ENCODE results near the gene CNOT11. TPM values are rescaled to one million over a fixed set of nuclear protein-coding genes. Genes with fewer than 3 reads are reported as not detected.
A peak's percentile ranks its signal among the peaks of the same experiment; 100 is the strongest.
"Not testable (repeated sequence)": the region's sequence is repeated elsewhere in the genome, so short reads cannot be mapped to it uniquely, and the experiment has no call there.

CNOT11 gene
- total RNA-seq, 1 donor from 2014 or later, result 29.3 TPM

DNA sequence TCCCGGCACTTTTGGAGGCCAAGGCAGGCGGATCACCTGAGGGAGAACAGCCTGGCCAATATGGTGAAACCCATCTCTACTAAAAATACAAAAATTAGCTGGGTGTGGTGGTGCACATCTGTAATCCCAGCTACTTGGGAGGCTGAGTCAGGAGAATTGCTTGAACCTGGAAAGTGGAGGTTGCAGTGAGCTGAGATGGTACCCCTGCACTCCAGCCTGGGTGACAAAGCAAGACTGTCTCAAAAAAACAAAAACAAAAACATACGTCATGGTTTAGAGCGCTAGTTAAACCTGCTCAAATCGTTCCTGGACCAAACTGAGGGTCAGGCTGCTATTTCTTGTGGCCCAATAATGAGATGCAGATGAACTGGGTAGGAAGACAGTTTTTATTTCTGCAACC, 7.2 kb upstream of the CNOT11 start:
- ATAC-seq; H3K9me3 ChIP-seq; intact Hi-C loops (cut with DNase I); H3K4me1 ChIP-seq; H3K4me3 ChIP-seq; H3K27me3 ChIP-seq (ENCODE audit: low read depth); DNase-seq; H3K36me3 ChIP-seq; H3K27ac ChIP-seq: not testable (repeated sequence)

DNA sequence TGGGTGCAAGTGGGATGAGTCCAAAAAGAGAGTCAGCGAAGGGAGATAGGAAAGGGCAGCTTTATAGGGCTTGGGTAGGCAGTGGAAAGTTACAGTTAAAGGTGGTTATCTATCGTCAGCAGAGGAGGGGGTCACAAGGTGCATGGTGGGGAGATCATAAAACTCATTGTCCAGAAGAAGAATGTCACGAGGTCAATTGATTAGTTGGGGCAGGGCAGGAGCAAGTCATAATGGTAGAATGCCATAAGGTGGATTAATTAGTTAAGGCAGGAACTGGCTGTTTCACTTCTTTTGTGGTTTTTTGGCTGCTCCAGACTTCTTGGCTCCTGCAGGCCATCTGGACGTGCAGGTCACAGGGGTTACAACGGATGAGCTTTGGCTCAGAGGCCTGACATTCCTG, 3.9 kb upstream of the CNOT11 start:
- ATAC-seq; H3K4me3 ChIP-seq; intact Hi-C loops (cut with DNase I); DNase-seq; H3K9me3 ChIP-seq; H3K27me3 ChIP-seq (ENCODE audit: low read depth); H3K36me3 ChIP-seq; H3K27ac ChIP-seq: not testable (repeated sequence)
- peaks cover 15% of the 10 kb centered on the region for H3K4me1 ChIP-seq

DNA sequence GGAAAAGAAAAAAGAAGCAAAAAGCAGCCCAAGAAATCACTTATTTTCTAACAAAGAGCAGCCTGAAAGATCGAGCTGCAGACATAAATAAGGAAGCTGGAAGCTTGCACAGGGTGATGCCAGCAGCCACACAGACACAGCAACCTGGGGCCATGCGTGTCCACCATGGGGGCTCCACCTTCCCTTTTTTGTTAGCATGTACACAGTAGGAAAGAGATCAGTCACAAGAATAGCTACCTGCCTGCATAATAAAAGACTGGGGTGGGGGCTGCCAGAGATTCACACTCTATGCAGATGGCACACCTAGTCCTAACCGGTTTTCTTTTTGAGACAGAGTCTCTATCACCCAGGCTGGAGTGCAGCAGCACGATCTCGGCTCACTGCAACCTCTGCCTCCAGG, 2.9 kb upstream of the CNOT11 start:
- Histone ChIP-seq H3K36me3 (no peaks in the 10 kb centered on the region), H3K27me3 (ENCODE audit: low read depth) (no peaks in the 10 kb centered on the region), H3K4me3 (no peak overlapping the region), H3K4me1 (peaks cover 25% of the 10 kb centered on the region), H3K27ac (no peak overlapping the region), H3K9me3 (no peaks in the 10 kb centered on the region)
- ATAC-seq, result no peak
- DNase-seq, result no peak
- TF ChIP-seq, protein P1, sequence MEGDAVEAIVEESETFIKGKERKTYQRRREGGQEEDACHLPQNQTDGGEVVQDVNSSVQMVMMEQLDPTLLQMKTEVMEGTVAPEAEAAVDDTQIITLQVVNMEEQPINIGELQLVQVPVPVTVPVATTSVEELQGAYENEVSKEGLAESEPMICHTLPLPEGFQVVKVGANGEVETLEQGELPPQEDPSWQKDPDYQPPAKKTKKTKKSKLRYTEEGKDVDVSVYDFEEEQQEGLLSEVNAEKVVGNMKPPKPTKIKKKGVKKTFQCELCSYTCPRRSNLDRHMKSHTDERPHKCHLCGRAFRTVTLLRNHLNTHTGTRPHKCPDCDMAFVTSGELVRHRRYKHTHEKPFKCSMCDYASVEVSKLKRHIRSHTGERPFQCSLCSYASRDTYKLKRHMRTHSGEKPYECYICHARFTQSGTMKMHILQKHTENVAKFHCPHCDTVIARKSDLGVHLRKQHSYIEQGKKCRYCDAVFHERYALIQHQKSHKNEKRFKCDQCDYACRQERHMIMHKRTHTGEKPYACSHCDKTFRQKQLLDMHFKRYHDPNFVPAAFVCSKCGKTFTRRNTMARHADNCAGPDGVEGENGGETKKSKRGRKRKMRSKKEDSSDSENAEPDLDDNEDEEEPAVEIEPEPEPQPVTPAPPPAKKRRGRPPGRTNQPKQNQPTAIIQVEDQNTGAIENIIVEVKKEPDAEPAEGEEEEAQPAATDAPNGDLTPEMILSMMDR (IDR thresholded peaks at IDR 0.05), result no peak
- intact Hi-C loops (cut with DNase I), result no loop called here

DNA sequence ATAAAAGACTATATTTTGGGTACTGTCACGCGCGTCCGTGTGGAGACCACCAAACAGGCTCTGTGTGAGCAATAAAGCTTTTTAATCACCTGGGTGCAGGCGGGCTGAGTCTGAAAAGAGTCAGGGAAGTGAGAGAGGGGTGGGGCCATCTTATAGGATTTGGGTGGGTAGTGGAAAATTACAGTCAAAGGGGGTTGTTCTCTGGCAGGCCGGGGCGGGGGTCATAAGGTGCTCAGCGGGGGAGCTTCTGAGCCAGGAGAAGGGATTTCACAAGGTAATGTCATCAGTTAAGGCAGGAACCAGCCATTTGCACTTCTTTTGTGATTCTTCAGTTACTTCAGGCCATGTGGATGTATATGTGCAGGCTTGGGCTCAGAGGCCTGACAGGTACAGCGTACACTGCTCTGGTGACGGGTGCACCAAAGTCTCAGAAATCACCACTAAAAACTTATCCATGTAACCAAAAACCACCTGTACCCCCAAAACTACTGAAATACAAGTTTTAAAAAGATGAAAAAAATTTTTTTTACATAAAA, 1.4 kb upstream of the CNOT11 start:
- H3K36me3 ChIP-seq; intact Hi-C loops (cut with DNase I); ATAC-seq; H3K9me3 ChIP-seq; DNase-seq; H3K27me3 ChIP-seq (ENCODE audit: low read depth): not testable (repeated sequence)
- Histone ChIP-seq H3K27ac (peak overlapping the region; percentile 94), H3K4me3 (peak overlapping the region; percentile 87), H3K4me1 (peaks cover 40% of the 10 kb centered on the region)

DNA sequence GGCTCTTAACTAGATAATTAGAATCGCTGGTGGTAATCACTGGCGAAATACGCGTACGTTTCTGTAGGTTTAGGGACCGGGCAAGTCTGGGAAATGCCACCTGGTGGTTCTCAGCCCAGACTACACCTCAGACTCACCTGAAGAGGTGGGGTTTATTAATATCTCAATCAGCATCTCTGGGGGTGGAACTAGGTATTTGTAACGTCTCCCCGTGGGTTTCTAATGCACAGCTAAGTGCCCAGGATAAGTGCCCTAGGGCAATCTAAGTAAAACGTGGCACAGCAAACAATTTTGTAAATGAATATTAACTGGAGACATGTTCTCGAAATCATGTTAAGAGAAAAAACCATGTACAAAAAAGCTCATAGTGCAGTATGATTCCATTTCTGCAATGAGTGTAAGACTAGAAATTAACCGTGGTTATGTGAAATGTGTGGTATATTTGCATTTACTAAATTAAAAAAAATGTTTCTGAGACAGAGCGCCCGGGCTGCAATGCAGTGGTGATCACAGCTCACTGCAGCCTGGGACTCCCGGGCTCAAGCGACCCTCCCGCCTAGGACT, 760 bp upstream of the CNOT11 start:
- TF ChIP-seq, protein P1 (IDR thresholded peaks at IDR 0.05), result peak; percentile 42
- H3K4me3 ChIP-seq, result peak overlapping the region; percentile 87
- ATAC-seq, result peak; percentile 60 to 79
- no peaks in the 10 kb centered on the region for H3K36me3 ChIP-seq
- no peak for DNase-seq
- H3K27ac ChIP-seq, result peak overlapping the region; percentile 94
- H3K27me3 ChIP-seq (ENCODE audit: low read depth), result no peaks in the 10 kb centered on the region
- H3K4me1 ChIP-seq, result peaks cover 46% of the 10 kb centered on the region
- intact Hi-C loops (cut with DNase I), result no loop called here
- no peaks in the 10 kb centered on the region for H3K9me3 ChIP-seq

DNA sequence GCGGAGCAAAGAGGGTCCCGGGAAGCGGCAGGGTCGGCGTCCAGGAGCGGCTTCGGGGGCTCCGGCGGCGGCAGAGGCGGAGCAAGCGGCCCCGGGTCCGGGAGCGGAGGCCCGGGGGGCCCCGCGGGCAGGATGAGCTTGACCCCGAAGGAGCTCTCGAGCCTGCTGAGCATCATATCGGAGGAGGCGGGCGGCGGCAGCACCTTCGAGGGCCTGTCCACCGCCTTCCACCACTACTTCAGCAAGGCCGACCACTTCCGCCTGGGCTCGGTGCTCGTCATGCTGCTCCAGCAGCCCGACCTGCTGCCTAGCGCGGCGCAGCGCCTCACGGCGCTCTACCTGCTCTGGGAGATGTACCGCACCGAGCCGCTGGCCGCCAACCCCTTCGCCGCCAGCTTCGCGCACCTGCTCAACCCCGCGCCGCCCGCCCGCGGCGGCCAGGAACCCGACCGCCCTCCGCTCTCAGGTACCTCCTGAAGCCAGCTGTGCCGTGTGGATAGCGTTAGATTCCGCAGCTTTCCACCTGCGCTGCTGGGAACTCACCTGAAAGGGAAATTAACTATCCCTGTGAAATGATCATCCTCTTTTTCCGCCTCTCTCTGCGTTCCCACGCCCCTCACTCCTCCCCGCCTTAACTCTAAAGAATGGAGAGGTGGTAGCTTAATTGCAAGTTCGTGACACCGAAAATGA, 472 bp downstream of the CNOT11 start:
- ATAC-seq (peak; percentile 86 to 90), DNase-seq (peak; percentile 88)
- TF ChIP-seq, protein P1 (IDR thresholded peaks at IDR 0.05), result no peak
- H3K27ac ChIP-seq, result peak overlapping the region; percentile 94
- H3K4me1 ChIP-seq, result peaks cover 46% of the 10 kb centered on the region
- H3K27me3 ChIP-seq (ENCODE audit: low read depth), result no peaks in the 10 kb centered on the region
- intact Hi-C loops (cut with DNase I), result no loop called here
- no peaks in the 10 kb centered on the region for H3K9me3 ChIP-seq
- H3K4me3 ChIP-seq, result peak overlapping the region; percentile 87
- peaks cover 10% of the 10 kb centered on the region for H3K36me3 ChIP-seq
